ENCODE results near the gene ZNF766.

Gene ZNF766

DNA sequence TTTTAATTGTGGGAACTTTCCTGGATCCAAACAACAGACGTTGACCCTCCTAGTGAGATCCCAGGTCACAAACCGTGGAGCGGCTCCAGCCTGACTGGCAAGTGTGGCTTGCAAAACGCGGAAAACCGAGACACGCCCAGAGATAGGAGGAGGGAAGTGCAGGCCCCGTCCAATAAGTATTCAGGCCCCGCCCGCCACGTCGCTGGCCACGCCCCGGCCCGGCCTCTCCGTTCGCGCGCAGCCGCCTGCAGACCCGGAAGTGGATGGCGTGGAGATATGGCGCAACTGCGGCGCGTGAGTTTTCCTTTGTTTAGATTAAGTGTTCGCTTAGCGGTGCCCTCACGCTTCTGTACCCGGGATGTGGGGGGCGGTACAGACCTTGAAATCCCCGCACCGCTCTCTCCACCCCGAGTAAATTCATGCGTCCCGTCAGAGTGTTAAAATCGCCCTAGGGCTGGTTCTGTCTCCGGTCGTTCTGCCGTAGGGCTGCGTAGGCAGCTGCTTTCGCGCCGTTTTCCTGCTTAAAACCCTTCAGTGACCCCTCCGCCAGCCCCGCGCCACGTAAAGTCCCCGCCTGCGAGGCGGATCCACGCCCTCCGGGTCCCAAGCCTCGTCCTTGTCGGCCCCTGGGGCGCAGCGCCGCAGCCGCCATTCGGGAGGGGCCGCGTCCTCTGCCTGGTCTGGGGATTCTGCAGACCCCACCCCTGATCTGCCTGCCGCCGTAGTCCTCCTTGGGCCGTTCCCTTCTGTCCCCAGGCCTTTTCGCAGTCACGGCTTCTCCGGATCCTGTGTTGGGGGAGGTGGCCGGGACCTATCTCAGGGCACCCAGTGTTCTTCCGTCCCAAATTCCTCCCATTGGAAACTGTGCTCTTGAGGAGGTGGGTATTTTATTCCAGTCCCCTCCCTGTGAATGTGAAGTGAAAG, at the start of gene ZNF766:
Gene ZNF766 (plus strand): TSS at position 250 of the 924 bp plus-strand sequence. CDS start 27 bp downstream, at position 277.
- Histone ChIP-seq H3K9ac (ENCODE audit: insufficient read length) (peak within 1 kb of the TSS; percentile 100), H3K36me3 (ENCODE audit: insufficient read depth, low read length) (peaks cover 36% of the 10 kb centered on the region), H3K4me3 (peak within 1 kb of the TSS; percentile 99), H3K9me3 (ENCODE audit: low read depth, low read length) (peaks cover 5% of the 10 kb centered on the region), H3K27ac (peak within 1 kb of the TSS; percentile 97)
- no peak for TF ChIP-seq FOXP2 (optimal IDR thresholded peaks at IDR 0.05; ENCODE audit: control extremely low read depth, extremely low read length, insufficient read depth)
- TF ChIP-seq POLR2AphosphoS5 (IDR thresholded peaks at IDR 0.05; ENCODE audit: borderline replicate concordance, low read depth, low read length) = peak; percentile 89
- peak; percentile 76 for DNase-seq (ENCODE audit: low read depth, low spot score)

DNA sequence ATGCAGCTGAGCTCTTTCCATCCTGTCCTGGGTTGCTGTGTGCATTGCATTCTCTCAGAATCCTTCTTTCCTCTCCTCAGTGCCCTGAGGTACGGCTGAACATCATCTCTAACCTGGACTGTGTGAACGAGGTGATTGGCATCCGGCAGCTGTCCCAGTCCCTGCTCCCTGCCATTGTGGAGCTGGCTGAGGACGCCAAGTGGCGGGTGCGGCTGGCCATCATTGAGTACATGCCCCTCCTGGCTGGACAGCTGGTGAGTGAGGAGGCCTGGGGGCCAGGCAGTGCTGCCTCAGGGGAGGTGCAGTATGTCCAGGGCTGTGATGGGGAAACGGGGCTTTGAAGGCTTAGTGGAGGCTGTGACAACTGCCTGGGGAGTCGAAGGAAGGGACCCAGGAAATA, 49.8 kb upstream of the ZNF766 start:
- no peaks in the 10 kb centered on the region for H3K9me3 ChIP-seq (ENCODE audit: low read depth, low read length)
- TF ChIP-seq POLR2AphosphoS5 (IDR thresholded peaks at IDR 0.05; ENCODE audit: borderline replicate concordance, low read depth, low read length) (no peak), EZH2 (IDR thresholded peaks at IDR 0.05) (no peak), FOXP2 (optimal IDR thresholded peaks at IDR 0.05; ENCODE audit: control extremely low read depth, extremely low read length, insufficient read depth) (no peak)
- no peak for DNase-seq (ENCODE audit: low read depth, low spot score)
- H3K4me3 ChIP-seq = no peak overlapping the region
- peaks cover 98% of the 10 kb centered on the region for H3K36me3 ChIP-seq (ENCODE audit: insufficient read depth, low read length)
- no peak overlapping the region for H3K9ac ChIP-seq (ENCODE audit: insufficient read length)
- no peak overlapping the region for H3K27ac ChIP-seq

DNA sequence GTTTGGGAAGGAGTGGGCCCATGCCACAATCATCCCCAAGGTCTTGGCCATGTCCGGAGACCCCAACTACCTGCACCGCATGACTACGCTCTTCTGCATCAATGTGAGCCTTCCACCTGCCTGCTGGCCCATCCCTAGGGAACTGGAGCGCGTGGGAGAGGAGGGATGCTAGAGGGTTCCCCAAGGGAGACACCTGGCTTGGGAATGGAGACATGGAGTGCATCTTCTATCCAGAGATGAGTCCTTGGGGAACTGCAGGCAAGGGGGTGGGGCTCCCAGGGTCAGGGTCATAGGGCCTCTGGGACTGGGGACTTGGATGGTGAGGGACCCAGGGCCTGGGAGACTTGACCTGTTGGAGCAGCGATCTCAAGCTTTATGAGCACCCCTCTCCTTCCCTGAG, 48.4 kb upstream of the ZNF766 start:
- H3K9ac ChIP-seq (ENCODE audit: insufficient read length) = no peak overlapping the region
- no peak for TF ChIP-seq EZH2 (IDR thresholded peaks at IDR 0.05)
- TF ChIP-seq FOXP2 (optimal IDR thresholded peaks at IDR 0.05; ENCODE audit: control extremely low read depth, extremely low read length, insufficient read depth) = no peak
- TF ChIP-seq POLR2AphosphoS5 (IDR thresholded peaks at IDR 0.05; ENCODE audit: borderline replicate concordance, low read depth, low read length) = no peak
- no peak for DNase-seq (ENCODE audit: low read depth, low spot score)

DNA sequence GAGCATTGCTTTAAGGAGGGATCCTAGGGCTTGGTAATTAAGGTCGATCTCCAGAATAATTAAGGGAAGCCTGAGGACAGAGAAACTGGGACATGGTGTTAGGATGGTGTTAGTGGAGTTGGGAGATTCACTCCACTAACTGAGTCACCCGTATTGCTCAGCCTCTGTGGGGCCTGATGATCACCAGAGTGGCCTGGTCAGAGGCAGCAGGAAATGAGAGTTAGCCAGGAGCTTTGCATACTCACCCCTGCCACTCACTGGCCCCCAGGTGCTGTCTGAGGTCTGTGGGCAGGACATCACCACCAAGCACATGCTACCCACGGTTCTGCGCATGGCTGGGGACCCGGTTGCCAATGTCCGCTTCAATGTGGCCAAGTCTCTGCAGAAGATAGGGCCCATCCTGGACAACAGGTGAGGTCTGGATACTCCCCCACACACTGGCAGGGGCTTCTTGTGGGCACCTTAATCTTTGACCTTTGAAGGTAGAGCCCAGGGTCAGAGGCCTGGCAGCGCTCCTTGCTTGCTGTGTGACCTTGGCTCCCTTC, 47.5 kb upstream of the ZNF766 start:
- H3K4me3 ChIP-seq = no peak overlapping the region
- H3K9ac ChIP-seq (ENCODE audit: insufficient read length) = no peak overlapping the region
- no peak for DNase-seq (ENCODE audit: low read depth, low spot score)
- H3K36me3 ChIP-seq (ENCODE audit: insufficient read depth, low read length) = peaks cover 97% of the 10 kb centered on the region
- no peaks in the 10 kb centered on the region for H3K9me3 ChIP-seq (ENCODE audit: low read depth, low read length)
- H3K27ac ChIP-seq = no peak overlapping the region
- TF ChIP-seq POLR2AphosphoS5 (IDR thresholded peaks at IDR 0.05; ENCODE audit: borderline replicate concordance, low read depth, low read length) = no peak
- no peak for TF ChIP-seq FOXP2 (optimal IDR thresholded peaks at IDR 0.05; ENCODE audit: control extremely low read depth, extremely low read length, insufficient read depth)

More for the DNA sequence above, 48.4 kb upstream of the ZNF766 start:
- H3K9me3 ChIP-seq (ENCODE audit: low read depth, low read length) = no peaks in the 10 kb centered on the region
- H3K36me3 ChIP-seq (ENCODE audit: insufficient read depth, low read length) = peaks cover 97% of the 10 kb centered on the region
- no peak overlapping the region for H3K27ac ChIP-seq
- no peak overlapping the region for H3K4me3 ChIP-seq

GRCh38 chr19:52224211-52224610, 45.2 kb upstream of the ZNF766 start:
- Histone ChIP-seq H3K36me3 (ENCODE audit: insufficient read depth, low read length) (peaks cover 90% of the 10 kb centered on the region), H3K4me3 (no peak overlapping the region), H3K9ac (ENCODE audit: insufficient read length) (no peak overlapping the region), H3K27ac (no peak overlapping the region), H3K9me3 (ENCODE audit: low read depth, low read length) (no peaks in the 10 kb centered on the region)
- DNase-seq (ENCODE audit: low read depth, low spot score) = no peak
- no peak for TF ChIP-seq POLR2AphosphoS5 (IDR thresholded peaks at IDR 0.05; ENCODE audit: borderline replicate concordance, low read depth, low read length)
- no peak for TF ChIP-seq EZH2 (IDR thresholded peaks at IDR 0.05)
- no peak for TF ChIP-seq FOXP2 (optimal IDR thresholded peaks at IDR 0.05; ENCODE audit: control extremely low read depth, extremely low read length, insufficient read depth)

DNA sequence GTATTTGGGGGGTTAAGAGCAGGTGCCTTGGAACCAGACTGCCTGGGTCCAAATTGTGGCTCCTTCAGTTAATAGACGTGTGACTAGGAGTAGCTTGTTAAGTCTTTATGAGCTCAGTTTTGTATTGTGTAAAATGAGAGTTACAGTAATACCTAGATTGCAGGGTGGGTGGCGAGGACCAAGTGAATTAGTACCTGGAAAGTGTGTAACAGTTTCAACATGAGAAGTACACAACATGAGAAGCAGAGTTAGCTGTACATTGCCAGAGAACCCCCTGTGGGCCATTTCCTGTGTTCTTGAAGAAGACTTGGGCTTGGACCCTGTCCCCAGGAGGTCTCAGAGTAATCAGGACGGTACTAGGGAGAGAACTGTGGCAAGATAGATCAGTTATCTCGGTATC, 42.7 kb upstream of the ZNF766 start:
- no peak overlapping the region for H3K9ac ChIP-seq (ENCODE audit: insufficient read length)
- TF ChIP-seq POLR2AphosphoS5 (IDR thresholded peaks at IDR 0.05; ENCODE audit: borderline replicate concordance, low read depth, low read length) (no peak), EZH2 (IDR thresholded peaks at IDR 0.05) (no peak), FOXP2 (optimal IDR thresholded peaks at IDR 0.05; ENCODE audit: control extremely low read depth, extremely low read length, insufficient read depth) (no peak)
- H3K27ac ChIP-seq = no peak overlapping the region
- no peaks in the 10 kb centered on the region for H3K9me3 ChIP-seq (ENCODE audit: low read depth, low read length)
- H3K36me3 ChIP-seq (ENCODE audit: insufficient read depth, low read length) = peaks cover 66% of the 10 kb centered on the region
- no peak for DNase-seq (ENCODE audit: low read depth, low spot score)
- H3K4me3 ChIP-seq = no peak overlapping the region

- H3K9me3 ChIP-seq (ENCODE audit: low read depth, low read length) = no peaks in the 10 kb centered on the region
- no peak for DNase-seq (ENCODE audit: low read depth, low spot score)
- no peak overlapping the region for H3K4me3 ChIP-seq
- no peak overlapping the region for H3K27ac ChIP-seq
- peaks cover 59% of the 10 kb centered on the region for H3K36me3 ChIP-seq (ENCODE audit: insufficient read depth, low read length)
- TF ChIP-seq POLR2AphosphoS5 (IDR thresholded peaks at IDR 0.05; ENCODE audit: borderline replicate concordance, low read depth, low read length) = no peak
- TF ChIP-seq FOXP2 (optimal IDR thresholded peaks at IDR 0.05; ENCODE audit: control extremely low read depth, extremely low read length, insufficient read depth) = no peak
- no peak for TF ChIP-seq EZH2 (IDR thresholded peaks at IDR 0.05)
- no peak overlapping the region for H3K9ac ChIP-seq (ENCODE audit: insufficient read length)
Observed at GRCh38 chr19:52227196-52227940, 42.0 kb upstream of the ZNF766 start.

GRCh38 chr19:52227980-52228379, 41.4 kb upstream of the ZNF766 start:
- DNase-seq (ENCODE audit: low read depth, low spot score) = no peak

More at GRCh38 chr19:52227980-52228379, 41.4 kb upstream of the ZNF766 start:
- Histone ChIP-seq H3K4me3 (no peak overlapping the region), H3K36me3 (ENCODE audit: insufficient read depth, low read length) (peaks cover 52% of the 10 kb centered on the region), H3K9ac (ENCODE audit: insufficient read length) (no peak overlapping the region), H3K9me3 (ENCODE audit: low read depth, low read length) (no peaks in the 10 kb centered on the region), H3K27ac (no peak overlapping the region)
- TF ChIP-seq POLR2AphosphoS5 (IDR thresholded peaks at IDR 0.05; ENCODE audit: borderline replicate concordance, low read depth, low read length) = no peak; the same call in 1 of the 2 replicates
- TF ChIP-seq FOXP2 (optimal IDR thresholded peaks at IDR 0.05; ENCODE audit: control extremely low read depth, extremely low read length, insufficient read depth) = no peak
- TF ChIP-seq EZH2 (IDR thresholded peaks at IDR 0.05) = no peak

Data from SK-N-MC (cell line).